ENCODE data around the gene IL37.
A peak's percentile ranks its signal among the peaks of the same experiment; 100 is the strongest.

IL37 gene

DNA sequence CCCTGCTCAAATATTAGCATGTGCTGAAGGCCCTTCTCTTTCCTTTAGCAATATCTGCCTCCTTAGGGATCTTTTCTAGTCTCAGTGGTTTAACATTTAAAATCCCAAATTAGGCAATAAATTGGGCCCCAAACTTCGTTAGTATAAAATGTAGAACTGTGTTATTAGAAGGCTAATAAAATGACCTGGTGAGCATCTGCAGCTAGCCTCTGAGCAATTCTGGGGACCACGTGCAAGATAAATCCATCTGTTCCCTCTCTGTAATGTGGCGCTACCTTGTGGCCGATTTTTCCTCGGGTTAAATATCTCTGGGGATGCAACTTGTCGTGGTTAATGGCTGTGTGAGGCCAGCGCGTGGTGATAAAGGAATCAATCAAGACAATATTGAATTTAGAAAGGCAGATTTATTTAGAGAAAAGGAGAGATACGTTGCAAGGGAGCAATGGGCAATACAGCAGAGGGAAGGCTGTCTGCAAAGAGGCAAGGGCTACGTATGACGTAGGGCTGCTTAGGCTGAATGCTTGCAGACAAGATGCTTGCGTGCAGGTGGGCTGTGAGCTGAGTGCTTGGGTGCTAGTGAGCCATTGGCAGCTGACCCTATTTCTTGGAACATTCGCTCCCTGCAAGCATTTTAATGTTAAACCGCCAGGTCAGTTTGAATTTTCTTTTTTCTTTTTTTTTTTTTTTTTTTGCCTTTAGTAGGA is 48.3 kb downstream of the IL37 start:
- DNase-seq (ENCODE audit: low read depth, low spot score), result no peak

- peak; percentile 53 for DNase-seq (ENCODE audit: low read depth, low spot score)
Observed at GRCh38 chr2:112960230-112960825, 49.4 kb downstream of the IL37 start.

DNA sequence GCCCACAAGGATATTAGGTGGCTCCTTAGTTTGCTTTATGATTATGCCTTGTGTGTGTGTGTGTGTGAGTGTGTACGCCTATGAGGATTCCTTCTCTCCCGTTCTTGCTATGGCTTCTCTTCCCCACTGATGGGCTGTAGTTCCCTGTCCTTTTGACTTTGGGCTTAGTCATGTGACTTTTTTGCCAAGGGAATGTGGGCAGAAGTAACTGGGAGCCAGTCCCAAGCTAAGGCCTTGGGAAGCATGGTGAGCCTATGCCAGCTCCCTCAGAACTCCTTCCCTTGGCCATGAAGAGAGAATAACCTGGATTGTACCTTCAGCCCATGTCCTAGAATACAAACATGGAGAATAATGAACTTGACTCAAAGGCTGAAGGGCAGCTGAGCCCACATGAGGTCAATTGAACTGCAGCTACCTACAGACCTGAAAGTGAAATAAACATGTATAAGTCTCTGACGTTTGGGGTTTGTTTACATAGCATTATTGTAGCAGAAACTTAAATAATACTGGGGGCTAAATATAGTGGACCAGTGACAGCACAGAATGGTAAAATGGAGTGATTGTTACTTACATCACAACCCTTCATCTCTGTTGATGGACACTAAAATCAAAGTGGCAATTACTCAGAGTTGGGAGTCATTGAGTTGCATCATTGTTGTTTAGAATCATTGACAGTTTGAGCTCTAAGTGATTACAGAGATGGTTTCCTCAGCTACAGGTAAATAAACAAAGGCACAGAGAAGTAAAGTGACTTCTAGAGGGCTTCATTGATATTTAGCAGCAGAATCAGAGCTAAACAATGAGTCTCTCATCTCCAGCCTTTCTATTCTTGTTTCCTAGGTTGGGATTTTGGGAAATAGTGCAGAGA is 51.6 kb downstream of the IL37 start:
- DNase-seq (ENCODE audit: low read depth, low spot score), result no peak

DNA sequence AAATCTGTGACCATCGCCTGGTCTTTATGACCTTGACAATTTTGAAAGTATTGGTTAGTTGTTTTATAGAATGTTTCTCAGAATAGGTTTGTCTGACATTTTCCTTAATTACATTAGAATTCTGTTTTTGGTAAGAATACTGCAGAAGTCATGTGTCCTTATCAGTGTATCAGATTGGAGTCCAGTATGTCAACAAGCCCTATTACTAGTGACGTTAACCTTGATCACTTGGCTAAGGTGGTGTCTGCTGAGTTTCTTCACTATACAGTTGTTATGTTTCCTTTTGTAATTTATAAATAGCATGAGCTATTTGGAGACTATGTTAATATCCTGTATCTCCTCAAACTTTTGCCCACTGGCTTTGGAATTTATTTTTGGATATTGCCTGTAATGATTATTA is 56.1 kb downstream of the IL37 start:
- DNase-seq (ENCODE audit: low read depth, low spot score), result no peak
